PC-9 (cell line): Measurements from ENCODE around the gene RAB15. TPM values are rescaled to one million over a fixed set of nuclear protein-coding genes. Genes with fewer than 3 reads are reported as not detected.

Experiments
- BruUV-seq: library from RNA; stranded (reverse); fragments of 400-500 nt; replicated peaks from 2 replicates; lab custom pipeline; 2021; lab: Mats Ljungman, UMichigan
- CTCF ChIA-PET: fragments of 300-600 bp; sonication (Branson Sonifier 250); formaldehyde crosslinking; loops from one replicate; lab custom pipeline; 2022; ENCODE audit warnings: antibody characterized with exemption; lab: Charles Lee
- POLR2A ChIA-PET: fragments of 300-600 bp; sonication (Branson Sonifier 250); formaldehyde crosslinking; loops from one replicate; lab custom pipeline; 2022; ENCODE audit warnings: antibody characterized with exemption; ENCODE audit not compliant: unreplicated experiment; lab: Charles Lee
- DNase-seq, 2 experiments: peaks; one replicate each; pipeline versions ENCODE4 v3.0.0 to v3.0.0-alpha.2; 2015 to 2022; ENCODE audit warnings: mixed read lengths in 1 of 2
- H2AFZ ChIP-seq: fragments of 200-600 bp; sonication (generic); 2 replicates; pipeline ENCODE4 v1.8.1; 2017; ENCODE audit warnings: antibody characterized with exemption
- H3F3A ChIP-seq: fragments of 200-600 bp; sonication (generic); 2 replicates; pipeline ENCODE4 v1.8.1; 2017; ENCODE audit warnings: antibody characterized with exemption, mild to moderate bottlenecking, low read depth; ENCODE audit not compliant: insufficient read depth
- H3K27ac ChIP-seq: fragments of 200-600 bp; sonication (generic); 2 replicates; pipeline ENCODE4 v1.6.1; 2016; ENCODE audit warnings: mixed run types
- H3K27me3 ChIP-seq: fragments of 200-600 bp; sonication (generic); 2 replicates; pipeline ENCODE4 v1.6.1; 2016; ENCODE audit warnings: low read depth, mixed run types; ENCODE audit not compliant: insufficient read depth
- H3K36me3 ChIP-seq: fragments of 200-600 bp; sonication (generic); 2 replicates; pipeline ENCODE4 v1.6.1; 2016; ENCODE audit warnings: low read depth, mixed run types
- H3K4me1 ChIP-seq: fragments of 200-600 bp; sonication (generic); replicated peaks from 2 replicates; pipeline ENCODE4 v1.6.1; 2016; ENCODE audit warnings: mixed run types; ENCODE audit not compliant: insufficient read depth
- H3K4me2 ChIP-seq: fragments of 200-600 bp; sonication (generic); 2 replicates; pipeline ENCODE4 v1.6.1; 2017; ENCODE audit warnings: mixed run types
- H3K4me3 ChIP-seq: fragments of 200-600 bp; sonication (generic); 2 replicates; pipeline ENCODE4 v1.6.1; 2016; ENCODE audit warnings: mixed run types
- H3K79me2 ChIP-seq: fragments of 200-600 bp; sonication (generic); 2 replicates; pipeline ENCODE4 v1.6.1; 2017; ENCODE audit warnings: low read depth, mixed run types
- H3K9me2 ChIP-seq: fragments of 200-600 bp; sonication (generic); 2 replicates; pipeline ENCODE4 v1.8.1; 2017; ENCODE audit warnings: mild to moderate bottlenecking; ENCODE audit not compliant: insufficient read depth
- H3K9me3 ChIP-seq: fragments of 200-600 bp; sonication (generic); 2 replicates; pipeline ENCODE4 v1.8.1; 2016; ENCODE audit warnings: low read depth; ENCODE audit not compliant: insufficient read depth
- H4K20me1 ChIP-seq: fragments of 200-600 bp; sonication (generic); 2 replicates; pipeline ENCODE4 v1.8.1; 2017; ENCODE audit not compliant: insufficient read depth
- EZH2 ChIP-seq: fragments of 200-600 bp; sonication (generic); IDR thresholded peaks from 2 replicates; pipeline ENCODE4 v1.8.0; 2017; ENCODE audit warnings: antibody characterized with exemption, low read depth
- intact Hi-C: fragments of 100-400 bp; cut with micrococcal nuclease; formaldehyde crosslinking; loops from one replicate; pipeline ENCODE4 v1.10.0; 2022; ENCODE audit not compliant: unreplicated experiment
- total RNA-seq: library from RNA; stranded (reverse); gene quantifications from 2 replicates; pipeline ENCODE4 v1.2.3, GENCODE V29; 2021
- TF ChIP-seq, protein P1 (sequence below): fragments of 200-600 bp; sonication (generic); conservative IDR thresholded peaks from 2 replicates; pipeline ENCODE4 v1.6.1; 2017; ENCODE audit warnings: mixed run types, antibody characterized with exemption, mild to moderate bottlenecking, moderate library complexity

Gene RAB15
- total RNA-seq, 1 experiment from 2014 or later: 74.9 TPM

DNA sequence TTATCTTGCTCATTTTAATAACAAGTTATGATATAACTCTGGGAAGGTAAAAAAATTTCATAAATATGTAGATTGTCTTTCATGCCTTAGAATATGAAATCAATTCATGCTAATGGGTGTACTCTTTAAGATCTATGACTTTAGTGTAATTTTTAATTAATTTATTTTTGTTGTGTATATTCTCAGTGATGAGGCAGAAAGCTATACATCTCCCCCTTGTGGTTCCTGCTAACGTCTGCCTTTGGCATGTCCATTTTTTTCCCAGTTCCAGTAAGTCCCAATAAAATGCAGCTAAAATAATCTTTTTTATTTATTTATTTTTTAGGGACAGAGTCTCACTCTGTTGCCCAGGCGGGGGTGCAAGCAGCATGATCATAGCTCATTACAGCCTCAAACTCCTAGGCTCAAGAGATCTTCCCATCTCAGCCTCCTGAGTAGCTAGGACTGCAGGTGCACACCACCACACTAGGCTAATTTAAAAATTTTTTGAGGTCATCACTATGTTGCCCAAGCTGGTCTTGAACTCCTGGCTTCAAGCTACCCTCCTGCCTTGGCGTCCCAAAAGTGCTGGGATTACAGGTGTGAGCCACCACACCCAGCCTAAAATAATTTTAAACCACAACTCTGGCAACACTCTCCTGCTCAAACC lies 61.2 kb downstream of the RAB15 start:
- H3K36me3 ChIP-seq: no peaks in the 10 kb centered on the region
- no peak overlapping the region for H3K27ac ChIP-seq
- BruUV-seq: no TSS peak
- no peaks in the 10 kb centered on the region for H4K20me1 ChIP-seq
- peak in 1 of 2 experiments; percentile 14 for DNase-seq
- peaks cover 16% of the 10 kb centered on the region for H3K4me1 ChIP-seq
- H3K4me3 ChIP-seq: no peak overlapping the region
- H2AFZ ChIP-seq: no peak overlapping the region
- no peak for TF ChIP-seq EZH2
- TF ChIP-seq, protein P1, sequence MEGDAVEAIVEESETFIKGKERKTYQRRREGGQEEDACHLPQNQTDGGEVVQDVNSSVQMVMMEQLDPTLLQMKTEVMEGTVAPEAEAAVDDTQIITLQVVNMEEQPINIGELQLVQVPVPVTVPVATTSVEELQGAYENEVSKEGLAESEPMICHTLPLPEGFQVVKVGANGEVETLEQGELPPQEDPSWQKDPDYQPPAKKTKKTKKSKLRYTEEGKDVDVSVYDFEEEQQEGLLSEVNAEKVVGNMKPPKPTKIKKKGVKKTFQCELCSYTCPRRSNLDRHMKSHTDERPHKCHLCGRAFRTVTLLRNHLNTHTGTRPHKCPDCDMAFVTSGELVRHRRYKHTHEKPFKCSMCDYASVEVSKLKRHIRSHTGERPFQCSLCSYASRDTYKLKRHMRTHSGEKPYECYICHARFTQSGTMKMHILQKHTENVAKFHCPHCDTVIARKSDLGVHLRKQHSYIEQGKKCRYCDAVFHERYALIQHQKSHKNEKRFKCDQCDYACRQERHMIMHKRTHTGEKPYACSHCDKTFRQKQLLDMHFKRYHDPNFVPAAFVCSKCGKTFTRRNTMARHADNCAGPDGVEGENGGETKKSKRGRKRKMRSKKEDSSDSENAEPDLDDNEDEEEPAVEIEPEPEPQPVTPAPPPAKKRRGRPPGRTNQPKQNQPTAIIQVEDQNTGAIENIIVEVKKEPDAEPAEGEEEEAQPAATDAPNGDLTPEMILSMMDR: peak; percentile 90
- H3K4me2 ChIP-seq: no peak overlapping the region
- H3F3A ChIP-seq: peaks cover 4% of the 10 kb centered on the region; the same call in 1 of the 2 replicates
- H3K9me3 ChIP-seq: no peaks in the 10 kb centered on the region
- no peaks in the 10 kb centered on the region; the same call in 1 of the 2 replicates for H3K9me2 ChIP-seq
- intact Hi-C loops: loop anchor here (5.0 to 10.0 kb wide), 2 partner anchors 239 to 406 kb away; partner anchors contain the start of genes ZBTB1 and ZBTB25
- ChIA-PET POLR2A (interaction anchor here (0.6 kb wide), 2 partner anchors 45 to 236 kb away, joined by 4 read pairs; no protein-coding TSS in a partner anchor), CTCF (interaction anchor here (0.7 to 1.8 kb wide), 18 partner anchors 11 to 477 kb away, joined by 3 to 12 read pairs (median 4); partner anchors contain the start of gene GPX2)
- H3K79me2 ChIP-seq: peaks cover 17% of the 10 kb centered on the region
- no peaks in the 10 kb centered on the region for H3K27me3 ChIP-seq

DNA sequence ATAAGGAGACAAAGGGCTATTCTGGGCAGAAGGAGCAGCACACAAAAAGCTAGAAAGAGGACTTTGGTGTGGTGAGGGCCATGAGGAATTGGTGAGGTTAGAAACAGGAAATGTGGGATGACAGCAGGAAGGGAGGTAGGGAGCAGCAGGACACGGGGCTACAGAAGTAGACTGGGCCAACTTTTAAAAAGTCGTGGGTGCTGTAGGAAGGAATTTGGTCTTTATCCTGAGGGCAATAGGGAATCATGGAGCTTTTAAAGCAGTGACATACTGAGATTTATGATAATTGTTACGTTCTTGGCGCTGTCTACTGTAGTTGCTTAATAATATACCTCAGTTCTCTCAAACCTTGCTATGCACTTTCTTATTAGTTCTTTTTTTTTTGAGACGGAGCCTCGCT lies 66.1 kb downstream of the RAB15 start:
- no peak overlapping the region for H3K27ac ChIP-seq
- no peaks in the 10 kb centered on the region for H3K36me3 ChIP-seq
- H2AFZ ChIP-seq: no peak overlapping the region
- H3K27me3 ChIP-seq: no peaks in the 10 kb centered on the region
- peaks cover 8% of the 10 kb centered on the region; the same call in 1 of the 2 replicates for H3F3A ChIP-seq
- TF ChIP-seq, protein P1: no peak
- TF ChIP-seq EZH2: no peak
- H4K20me1 ChIP-seq: no peaks in the 10 kb centered on the region
- ChIA-PET POLR2A (interaction anchor here (0.6 to 0.7 kb wide), 2 partner anchors 8 to 364 kb away, joined by 3 to 9 read pairs; no protein-coding TSS in a partner anchor), CTCF (no interaction called here)
- no peaks in the 10 kb centered on the region; the same call in 1 of the 2 replicates for H3K9me2 ChIP-seq
- DNase-seq: no peak
- no peaks in the 10 kb centered on the region for H3K9me3 ChIP-seq
- no peak overlapping the region for H3K4me3 ChIP-seq
- H3K79me2 ChIP-seq: no peaks in the 10 kb centered on the region
- H3K4me2 ChIP-seq: no peak overlapping the region
- intact Hi-C loops: no loop called here
- no TSS peak for BruUV-seq
- peaks cover 8% of the 10 kb centered on the region for H3K4me1 ChIP-seq

DNA sequence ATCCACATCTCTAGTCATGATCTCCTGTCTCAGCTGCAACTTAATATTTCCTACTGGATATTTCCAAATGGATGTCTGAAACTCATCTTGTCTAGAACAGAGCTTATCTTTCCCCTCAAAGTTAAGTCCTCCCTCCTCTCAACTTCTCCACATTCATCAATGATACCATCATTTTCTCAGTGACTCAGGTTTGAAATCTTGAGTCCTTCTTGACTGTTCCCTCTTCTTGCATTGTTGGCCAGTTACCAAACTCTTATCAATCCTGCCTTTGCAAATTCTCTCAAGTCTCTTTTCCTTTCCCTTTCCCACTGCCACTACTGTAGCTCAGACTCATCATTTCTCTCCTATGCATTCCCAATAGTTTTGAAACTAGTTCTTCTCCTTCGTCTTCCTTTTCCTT lies 72.2 kb downstream of the RAB15 start:
- H3K4me2 ChIP-seq: no peak overlapping the region
- no peaks in the 10 kb centered on the region; the same call in 1 of the 2 replicates for H3K27me3 ChIP-seq
- H3K4me1 ChIP-seq: no peaks in the 10 kb centered on the region
- ChIA-PET CTCF (interaction anchor here (1.2 to 1.8 kb wide), 3 partner anchors 8 to 76 kb away, joined by 4 to 8 read pairs (median 7); no protein-coding TSS in a partner anchor), POLR2A (interaction anchor here (0.6 kb wide), 2 partner anchors 410 to 603 kb away, joined by 5 to 33 read pairs; no protein-coding TSS in a partner anchor)
- no peak overlapping the region for H3K27ac ChIP-seq
- H3K4me3 ChIP-seq: no peak overlapping the region
- H3K36me3 ChIP-seq: no peaks in the 10 kb centered on the region
- peak in 1 of 2 experiments; percentile 39 for DNase-seq
- intact Hi-C loops: loop anchor here (10.0 kb wide), 1 partner anchor 355 kb away; the partner anchor contains the start of genes HSPA2 and PPP1R36
- H3K9me2 ChIP-seq: no peaks in the 10 kb centered on the region
- H4K20me1 ChIP-seq: no peaks in the 10 kb centered on the region
- no peak for TF ChIP-seq EZH2
- TF ChIP-seq, protein P1: no peak
- no peaks in the 10 kb centered on the region for H3K9me3 ChIP-seq
- BruUV-seq: no TSS peak
- H2AFZ ChIP-seq: no peak overlapping the region
- H3F3A ChIP-seq: no peaks in the 10 kb centered on the region
- H3K79me2 ChIP-seq: no peaks in the 10 kb centered on the region

Other genes with a start within 250 kb of the RAB15 start
- gene SPTB, start 92.4 kb downstream of the RAB15 start, total RNA-seq: 0.50 and 1.5 TPM in 2 replicates
- 88.1 and 91.8 TPM in 2 replicates for gene CHURC1, start 57.9 kb downstream of the RAB15 start, total RNA-seq
- 196 and 323 TPM in 2 replicates for gene GPX2, start 29.6 kb downstream of the RAB15 start, total RNA-seq
- gene FNTB, start 14.6 kb upstream of the RAB15 start, total RNA-seq: 23.5 and 35.3 TPM in 2 replicates
- gene MAX, start 130.2 kb upstream of the RAB15 start, total RNA-seq: 76.1 and 84.1 TPM in 2 replicates